ENCODE results near the gene TEX2.

DNA sequence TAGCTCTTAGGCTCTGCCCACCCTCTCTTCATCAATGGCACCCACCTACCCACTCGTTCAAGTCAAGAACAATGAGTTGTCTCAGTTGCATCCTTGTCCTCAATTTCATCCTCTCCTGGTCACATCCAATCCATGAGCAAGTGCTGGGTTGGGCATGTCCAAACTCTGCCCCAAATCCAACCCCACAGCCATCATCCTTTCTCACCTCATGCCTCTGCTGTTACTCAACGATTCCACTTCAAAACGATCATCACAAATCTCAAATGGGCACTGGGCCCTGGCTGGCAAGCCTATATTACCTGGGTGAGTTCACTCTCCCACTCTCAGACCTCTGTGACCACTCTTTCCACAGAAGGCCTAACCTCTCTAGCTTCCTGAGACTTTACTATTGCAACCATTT, 12.0 kb upstream of the TEX2 start:
- TF ChIP-seq, protein P1, sequence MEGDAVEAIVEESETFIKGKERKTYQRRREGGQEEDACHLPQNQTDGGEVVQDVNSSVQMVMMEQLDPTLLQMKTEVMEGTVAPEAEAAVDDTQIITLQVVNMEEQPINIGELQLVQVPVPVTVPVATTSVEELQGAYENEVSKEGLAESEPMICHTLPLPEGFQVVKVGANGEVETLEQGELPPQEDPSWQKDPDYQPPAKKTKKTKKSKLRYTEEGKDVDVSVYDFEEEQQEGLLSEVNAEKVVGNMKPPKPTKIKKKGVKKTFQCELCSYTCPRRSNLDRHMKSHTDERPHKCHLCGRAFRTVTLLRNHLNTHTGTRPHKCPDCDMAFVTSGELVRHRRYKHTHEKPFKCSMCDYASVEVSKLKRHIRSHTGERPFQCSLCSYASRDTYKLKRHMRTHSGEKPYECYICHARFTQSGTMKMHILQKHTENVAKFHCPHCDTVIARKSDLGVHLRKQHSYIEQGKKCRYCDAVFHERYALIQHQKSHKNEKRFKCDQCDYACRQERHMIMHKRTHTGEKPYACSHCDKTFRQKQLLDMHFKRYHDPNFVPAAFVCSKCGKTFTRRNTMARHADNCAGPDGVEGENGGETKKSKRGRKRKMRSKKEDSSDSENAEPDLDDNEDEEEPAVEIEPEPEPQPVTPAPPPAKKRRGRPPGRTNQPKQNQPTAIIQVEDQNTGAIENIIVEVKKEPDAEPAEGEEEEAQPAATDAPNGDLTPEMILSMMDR (conservative IDR thresholded peaks at IDR 0.05 in 1 of 2, IDR thresholded peaks at IDR 0.05 in 1 of 2; ENCODE audit: extremely low read depth in 1 of 2, insufficient read depth in 1 of 2, low read depth in 1 of 2, low read length in 2 of 2), result no peak
- no peak for TF ChIP-seq EZH2 (IDR thresholded peaks at IDR 0.05; ENCODE audit: borderline replicate concordance, low read length)

All from mammary epithelial cell (primary cell).